Astrocyte (in vitro differentiated cells and primary cell): ENCODE measurements around the gene TRAPPC2. TPM values are rescaled to one million over a fixed set of nuclear protein-coding genes. Genes with fewer than 3 reads are reported as not detected.

Source experiments
- DNase-seq: peaks from one replicate; pipeline ENCODE4 v3.0.0-alpha.2; 2010; ENCODE audit warnings: low read depth
- FAIRE-seq: peaks from 2 replicates; lab custom pipeline; 2011; peaks lifted over from hg19 to GRCh38; lab: Jason Lieb, UNC
- H2AFZ ChIP-seq: 2 replicates; pipeline ENCODE4 v1.6.0; 2012; ENCODE audit warnings: low read depth, low read length, inconsistent platforms
- H3K27ac ChIP-seq: 2 replicates; pipeline ENCODE4 v1.5.1; 2011; ENCODE audit warnings: low read depth, low read length, inconsistent platforms
- H3K27me3 ChIP-seq: 2 replicates; pipeline ENCODE4 v1.6.0; 2011; ENCODE audit warnings: low read length, inconsistent platforms; ENCODE audit not compliant: insufficient read depth
- H3K36me3 ChIP-seq: 2 replicates; pipeline ENCODE4 v1.5.1; 2011; ENCODE audit warnings: low read length, inconsistent platforms; ENCODE audit not compliant: insufficient read depth
- H3K4me1 ChIP-seq: 2 replicates; pipeline ENCODE4 v1.5.1; 2011; ENCODE audit warnings: low read length, inconsistent platforms; ENCODE audit not compliant: insufficient read depth
- H3K4me2 ChIP-seq: 2 replicates; pipeline ENCODE4 v1.6.0; 2012; ENCODE audit warnings: low read length, inconsistent platforms
- H3K4me3 ChIP-seq: 2 replicates; pipeline ENCODE4 v1.5.1; 2011; ENCODE audit warnings: low read depth, mild to moderate bottlenecking, low read length, inconsistent platforms; ENCODE audit not compliant: insufficient read depth
- H3K79me2 ChIP-seq: 2 replicates; pipeline ENCODE4 v1.6.0; 2012; ENCODE audit warnings: mild to moderate bottlenecking, low read length, inconsistent platforms; ENCODE audit not compliant: insufficient read depth
- H3K9ac ChIP-seq: 2 replicates; pipeline ENCODE4 v1.6.0; 2012; ENCODE audit warnings: mild to moderate bottlenecking, low read length, inconsistent platforms
- H3K9me3 ChIP-seq: 2 replicates; pipeline ENCODE4 v1.5.1; 2012; ENCODE audit warnings: low read depth, mild to moderate bottlenecking, low read length, inconsistent platforms; ENCODE audit not compliant: insufficient read depth
- H4K20me1 ChIP-seq: 2 replicates; pipeline ENCODE4 v1.6.0; 2012; ENCODE audit warnings: low read length, inconsistent platforms; ENCODE audit not compliant: insufficient read depth
- H3K27ac Mint-ChIP-seq: one replicate; pipeline ENCODE4 v1.8.0; 2021; ENCODE audit warnings: mild to moderate bottlenecking, mixed read lengths; ENCODE audit not compliant: unreplicated experiment
- H3K27me3 Mint-ChIP-seq: one replicate; pipeline ENCODE4 v1.8.0; 2021; ENCODE audit warnings: low read depth, mixed read lengths; ENCODE audit not compliant: unreplicated experiment
- H3K36me3 Mint-ChIP-seq: one replicate; pipeline ENCODE4 v1.8.0; 2021; ENCODE audit warnings: low read depth, mixed read lengths; ENCODE audit not compliant: unreplicated experiment
- H3K4me1 Mint-ChIP-seq: one replicate; pipeline ENCODE4 v1.8.0; 2021; ENCODE audit warnings: low read depth, mixed read lengths; ENCODE audit not compliant: unreplicated experiment
- H3K4me3 Mint-ChIP-seq: one replicate; pipeline ENCODE4 v1.8.0; 2021; ENCODE audit warnings: mild to moderate bottlenecking, moderate library complexity, mixed read lengths; ENCODE audit not compliant: unreplicated experiment
- H3K9me3 Mint-ChIP-seq: one replicate; pipeline ENCODE4 v1.8.0; 2021; ENCODE audit warnings: mild to moderate bottlenecking, mixed read lengths; ENCODE audit not compliant: unreplicated experiment
- EZH2 ChIP-seq: IDR thresholded peaks from 2 replicates; pipeline ENCODE4 v1.6.1; 2012; ENCODE audit warnings: mild to moderate bottlenecking, low read length, inconsistent platforms; ENCODE audit not compliant: insufficient read depth
- total RNA-seq: library from RNA; stranded (reverse); gene quantifications from 2 replicates; pipeline ENCODE4 v1.2.1, GENCODE V29; 2021
- TF ChIP-seq, protein P1 (sequence below): IDR thresholded peaks from 2 replicates; pipeline ENCODE4 v1.5.1; 2011; ENCODE audit warnings: low read depth, mild to moderate bottlenecking, inconsistent platforms, low read length, moderate library complexity; ENCODE audit not compliant: insufficient read depth

Gene TRAPPC2
- total RNA-seq, 1 donor from 2014 or later = 17.0 TPM

DNA sequence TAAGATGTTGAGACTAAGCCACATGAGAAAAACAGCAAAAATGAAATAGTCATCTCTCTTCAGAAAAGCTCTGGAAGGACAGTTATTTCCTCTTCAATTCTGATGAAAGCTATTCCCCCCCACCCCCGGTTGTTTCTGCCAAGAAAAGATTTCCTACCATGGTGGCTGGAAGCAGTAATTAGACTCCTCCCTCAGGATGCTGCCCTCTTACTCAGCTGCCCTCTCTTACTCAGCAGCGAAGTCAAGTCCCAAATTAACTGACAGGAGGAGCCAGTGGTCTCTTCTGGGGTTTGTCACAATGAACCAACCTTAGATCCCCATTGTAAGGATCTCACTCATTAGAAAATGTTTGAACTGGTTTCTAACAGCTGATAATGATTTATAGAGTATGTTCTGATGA lies 44.5 kb upstream of the TRAPPC2 start:
- Mint-ChIP-seq H3K9me3 (no peaks in the 10 kb centered on the region), H3K4me1 (peaks cover 10% of the 10 kb centered on the region), H3K27me3 (no peaks in the 10 kb centered on the region), H3K4me3 (no peak overlapping the region), H3K27ac (peak overlapping the region; percentile 34), H3K36me3 (no peaks in the 10 kb centered on the region)
- no peaks in the 10 kb centered on the region for H4K20me1 ChIP-seq
- no peak overlapping the region for H3K4me3 ChIP-seq
- peaks cover 9% of the 10 kb centered on the region for H3K36me3 ChIP-seq
- H3K4me2 ChIP-seq = peak overlapping the region; percentile 46
- DNase-seq = peak; percentile 36
- FAIRE-seq = peak; percentile 88
- TF ChIP-seq, protein P1, sequence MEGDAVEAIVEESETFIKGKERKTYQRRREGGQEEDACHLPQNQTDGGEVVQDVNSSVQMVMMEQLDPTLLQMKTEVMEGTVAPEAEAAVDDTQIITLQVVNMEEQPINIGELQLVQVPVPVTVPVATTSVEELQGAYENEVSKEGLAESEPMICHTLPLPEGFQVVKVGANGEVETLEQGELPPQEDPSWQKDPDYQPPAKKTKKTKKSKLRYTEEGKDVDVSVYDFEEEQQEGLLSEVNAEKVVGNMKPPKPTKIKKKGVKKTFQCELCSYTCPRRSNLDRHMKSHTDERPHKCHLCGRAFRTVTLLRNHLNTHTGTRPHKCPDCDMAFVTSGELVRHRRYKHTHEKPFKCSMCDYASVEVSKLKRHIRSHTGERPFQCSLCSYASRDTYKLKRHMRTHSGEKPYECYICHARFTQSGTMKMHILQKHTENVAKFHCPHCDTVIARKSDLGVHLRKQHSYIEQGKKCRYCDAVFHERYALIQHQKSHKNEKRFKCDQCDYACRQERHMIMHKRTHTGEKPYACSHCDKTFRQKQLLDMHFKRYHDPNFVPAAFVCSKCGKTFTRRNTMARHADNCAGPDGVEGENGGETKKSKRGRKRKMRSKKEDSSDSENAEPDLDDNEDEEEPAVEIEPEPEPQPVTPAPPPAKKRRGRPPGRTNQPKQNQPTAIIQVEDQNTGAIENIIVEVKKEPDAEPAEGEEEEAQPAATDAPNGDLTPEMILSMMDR = no peak
- no peak for TF ChIP-seq EZH2
- H2AFZ ChIP-seq = no peak overlapping the region
- no peaks in the 10 kb centered on the region for H3K79me2 ChIP-seq
- peaks cover 5% of the 10 kb centered on the region for H3K4me1 ChIP-seq
- no peak overlapping the region for H3K27ac ChIP-seq
- no peaks in the 10 kb centered on the region for H3K9me3 ChIP-seq
- no peaks in the 10 kb centered on the region for H3K27me3 ChIP-seq
- H3K9ac ChIP-seq = no peak overlapping the region

DNA sequence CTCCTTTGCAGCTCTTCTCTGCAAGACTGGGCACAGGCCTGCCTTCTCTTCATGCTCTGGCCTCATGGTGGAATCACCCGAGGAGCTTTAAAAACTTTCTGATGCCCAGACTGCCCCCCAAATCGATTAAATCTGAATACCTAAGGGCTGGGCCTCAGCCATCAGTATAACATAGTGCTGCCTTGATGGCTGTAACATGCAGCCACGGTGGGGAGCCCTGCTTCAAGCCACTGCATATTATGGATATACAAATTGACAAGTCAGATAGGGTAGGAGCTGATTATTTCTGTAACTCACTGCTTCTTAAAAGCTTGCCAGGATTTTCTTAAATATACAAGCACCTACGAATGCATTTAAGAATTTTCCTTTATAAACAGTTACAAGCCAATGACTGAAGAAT lies 42.0 kb upstream of the TRAPPC2 start:
- H4K20me1 ChIP-seq = no peaks in the 10 kb centered on the region
- Mint-ChIP-seq H3K36me3 (no peaks in the 10 kb centered on the region), H3K4me1 (peaks cover 8% of the 10 kb centered on the region), H3K9me3 (no peaks in the 10 kb centered on the region), H3K27me3 (no peaks in the 10 kb centered on the region), H3K4me3 (no peak overlapping the region), H3K27ac (no peak overlapping the region)
- no peak overlapping the region for H3K9ac ChIP-seq
- peaks cover 9% of the 10 kb centered on the region for H3K36me3 ChIP-seq
- DNase-seq (no peak), FAIRE-seq (no peak)
- H2AFZ ChIP-seq = no peak overlapping the region
- no peaks in the 10 kb centered on the region for H3K27me3 ChIP-seq
- H3K4me3 ChIP-seq = no peak overlapping the region
- TF ChIP-seq EZH2 = no peak
- TF ChIP-seq, protein P1 = no peak
- H3K4me2 ChIP-seq = no peak overlapping the region
- H3K9me3 ChIP-seq = no peaks in the 10 kb centered on the region
- no peaks in the 10 kb centered on the region for H3K79me2 ChIP-seq
- peaks cover 5% of the 10 kb centered on the region for H3K4me1 ChIP-seq
- no peak overlapping the region for H3K27ac ChIP-seq

DNA sequence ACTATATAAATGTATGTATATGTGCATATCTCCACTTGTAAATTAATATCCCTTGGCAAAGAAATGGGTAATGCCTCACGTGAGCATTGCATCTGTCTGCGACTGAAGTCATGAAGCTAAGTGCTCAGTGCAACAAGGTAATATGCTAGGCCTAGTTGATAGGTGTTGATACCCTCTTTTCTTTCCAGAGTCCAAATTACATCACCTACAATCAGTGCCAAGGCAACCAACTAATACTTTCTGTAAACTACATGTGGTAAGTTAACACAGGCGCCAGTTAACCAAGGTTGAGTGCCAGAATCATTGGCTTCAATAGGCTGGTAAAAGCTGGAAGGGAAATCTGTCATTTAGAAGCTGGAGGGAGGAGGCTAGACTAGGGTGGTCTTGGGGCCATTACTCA lies 41.4 kb upstream of the TRAPPC2 start:
- no peak overlapping the region for H3K9ac ChIP-seq
- H2AFZ ChIP-seq = no peak overlapping the region
- H3K4me3 ChIP-seq = no peak overlapping the region
- Mint-ChIP-seq H3K27ac (no peak overlapping the region), H3K27me3 (no peaks in the 10 kb centered on the region), H3K36me3 (no peaks in the 10 kb centered on the region), H3K4me3 (no peak overlapping the region), H3K4me1 (peaks cover 4% of the 10 kb centered on the region), H3K9me3 (no peaks in the 10 kb centered on the region)
- DNase-seq (no peak), FAIRE-seq (no peak)
- H3K36me3 ChIP-seq = peaks cover 9% of the 10 kb centered on the region
- no peak overlapping the region for H3K4me2 ChIP-seq
- H3K79me2 ChIP-seq = no peaks in the 10 kb centered on the region
- H3K27me3 ChIP-seq = no peaks in the 10 kb centered on the region
- no peaks in the 10 kb centered on the region for H4K20me1 ChIP-seq
- TF ChIP-seq, protein P1 = no peak
- TF ChIP-seq EZH2 = no peak
- H3K9me3 ChIP-seq = no peaks in the 10 kb centered on the region
- H3K4me1 ChIP-seq = peaks cover 5% of the 10 kb centered on the region
- no peak overlapping the region for H3K27ac ChIP-seq
